ENCODE data around the gene MLPH.

DNA sequence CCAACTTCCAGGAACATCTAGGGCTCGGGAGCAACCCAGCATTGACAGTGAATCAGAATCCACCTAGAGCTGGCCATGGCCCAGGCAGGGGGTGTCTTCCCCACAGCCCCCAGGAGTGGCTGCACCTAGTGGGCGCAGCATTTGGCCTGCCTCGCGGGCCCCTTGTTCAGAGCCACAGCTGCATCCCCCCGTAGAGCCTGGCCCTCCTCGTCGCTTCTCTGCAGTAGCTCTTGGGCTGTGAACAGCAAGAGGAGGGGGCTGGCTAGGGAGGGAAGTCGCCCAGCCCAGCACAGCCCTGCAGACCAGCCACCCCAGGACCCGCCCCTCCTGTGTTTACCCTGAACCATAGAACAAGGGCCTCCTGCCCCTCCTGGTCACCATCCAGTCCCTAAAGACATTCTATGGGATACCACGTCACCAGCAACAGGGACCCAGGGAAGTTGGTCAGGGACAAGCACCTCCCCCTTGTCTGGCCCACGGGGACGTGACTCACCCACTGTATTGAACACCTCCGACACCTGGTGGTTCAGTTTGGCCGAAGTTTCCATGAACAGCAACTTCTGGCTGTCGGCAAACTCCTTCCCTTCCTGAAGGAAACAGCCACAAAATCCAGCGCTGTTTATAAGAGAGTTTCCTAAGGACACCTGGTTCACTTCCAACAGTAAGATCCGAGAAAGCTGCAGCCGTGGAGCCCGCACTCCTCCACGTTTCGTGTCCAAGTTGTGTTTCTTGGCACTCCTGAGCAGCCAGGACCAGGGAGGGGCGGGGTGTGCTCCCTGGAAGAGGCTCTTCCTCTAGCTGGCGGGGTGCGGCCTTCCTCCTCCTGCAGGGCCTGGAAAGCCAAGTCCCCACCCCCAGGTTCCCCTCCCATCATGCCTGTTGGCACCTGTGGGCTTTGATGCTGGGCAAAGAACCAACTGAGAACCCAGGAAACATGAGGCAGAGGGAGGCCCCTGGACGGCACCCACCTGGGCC lies 88.1 kb downstream of the MLPH start:
- TF ChIP-seq EZH2 (IDR thresholded peaks at IDR 0.05): no peak
- TF ChIP-seq, protein P1, sequence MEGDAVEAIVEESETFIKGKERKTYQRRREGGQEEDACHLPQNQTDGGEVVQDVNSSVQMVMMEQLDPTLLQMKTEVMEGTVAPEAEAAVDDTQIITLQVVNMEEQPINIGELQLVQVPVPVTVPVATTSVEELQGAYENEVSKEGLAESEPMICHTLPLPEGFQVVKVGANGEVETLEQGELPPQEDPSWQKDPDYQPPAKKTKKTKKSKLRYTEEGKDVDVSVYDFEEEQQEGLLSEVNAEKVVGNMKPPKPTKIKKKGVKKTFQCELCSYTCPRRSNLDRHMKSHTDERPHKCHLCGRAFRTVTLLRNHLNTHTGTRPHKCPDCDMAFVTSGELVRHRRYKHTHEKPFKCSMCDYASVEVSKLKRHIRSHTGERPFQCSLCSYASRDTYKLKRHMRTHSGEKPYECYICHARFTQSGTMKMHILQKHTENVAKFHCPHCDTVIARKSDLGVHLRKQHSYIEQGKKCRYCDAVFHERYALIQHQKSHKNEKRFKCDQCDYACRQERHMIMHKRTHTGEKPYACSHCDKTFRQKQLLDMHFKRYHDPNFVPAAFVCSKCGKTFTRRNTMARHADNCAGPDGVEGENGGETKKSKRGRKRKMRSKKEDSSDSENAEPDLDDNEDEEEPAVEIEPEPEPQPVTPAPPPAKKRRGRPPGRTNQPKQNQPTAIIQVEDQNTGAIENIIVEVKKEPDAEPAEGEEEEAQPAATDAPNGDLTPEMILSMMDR (IDR thresholded peaks at IDR 0.05): no peak
- TF ChIP-seq EZH2phosphoT487 (IDR thresholded peaks at IDR 0.05): no peak

Data from neural progenitor cell (in vitro differentiated cells).